GM18861 (cell line): Measurements from ENCODE around the gene SHANK1.

ENCODE experiments used
- ATAC-seq: cut with Tn5 transposase; IDR thresholded peaks from one replicate; pipeline ENCODE4 v1.9.1; 2021; ENCODE audit not compliant: unreplicated experiment

Gene SHANK1

GRCh38 chr19:50693064-50693975 lies 26.3 kb downstream of the SHANK1 start:
- no peak for ATAC-seq

GRCh38 chr19:50690439-50690838 lies 29.2 kb downstream of the SHANK1 start:
- no peak for ATAC-seq

GRCh38 chr19:50688766-50689165 lies 30.8 kb downstream of the SHANK1 start:
- ATAC-seq = no peak

GRCh38 chr19:50686310-50687032 lies 33.1 kb downstream of the SHANK1 start:
- no peak for ATAC-seq

- ATAC-seq = peak; percentile 69
Observed at GRCh38 chr19:50679177-50680125, 40.2 kb downstream of the SHANK1 start.

GRCh38 chr19:50678323-50678722 lies 41.3 kb downstream of the SHANK1 start:
- no peak for ATAC-seq

- ATAC-seq = no peak
Observed at GRCh38 chr19:50677636-50678035, 42.0 kb downstream of the SHANK1 start.

GRCh38 chr19:50676625-50677197 lies 42.9 kb downstream of the SHANK1 start:
- no peak for ATAC-seq

- no peak for ATAC-seq
Observed at GRCh38 chr19:50673118-50673517, 46.5 kb downstream of the SHANK1 start.

GRCh38 chr19:50670102-50670380 lies 49.6 kb downstream of the SHANK1 start:
- ATAC-seq = no peak

- ATAC-seq = no peak
Observed at GRCh38 chr19:50669302-50670101, 50.1 kb downstream of the SHANK1 start.

- ATAC-seq = no peak
Observed at GRCh38 chr19:50668879-50669278, 50.7 kb downstream of the SHANK1 start.

- ATAC-seq = no peak
Observed at GRCh38 chr19:50668416-50668815, 51.2 kb downstream of the SHANK1 start.

GRCh38 chr19:50667759-50668231 lies 51.8 kb downstream of the SHANK1 start:
- ATAC-seq = no peak

GRCh38 chr19:50667177-50667758 lies 52.3 kb downstream of the SHANK1 start:
- no peak for ATAC-seq

- ATAC-seq = no peak
Observed at GRCh38 chr19:50666346-50667176, 53.0 kb downstream of the SHANK1 start.

GRCh38 chr19:50664204-50664603 lies 55.4 kb downstream of the SHANK1 start:
- no peak for ATAC-seq

GRCh38 chr19:50663482-50663790 lies 56.2 kb downstream of the SHANK1 start:
- ATAC-seq = no peak
